8988T (cell line): ENCODE measurements around the gene AS3MT.
"Not testable (repeated sequence)": the region's sequence is repeated elsewhere in the genome, so short reads cannot be mapped to it uniquely, and the experiment has no call there.

Experiments
- DNase-seq: peaks from one replicate; pipeline ENCODE4 v3.0.0; 2011

The AS3MT gene

GRCh38 chr10:102923601-102924000 is 54.3 kb downstream of the AS3MT start:
- no peak for DNase-seq

GRCh38 chr10:102926842-102927241 is 57.6 kb downstream of the AS3MT start:
- DNase-seq, result no peak

GRCh38 chr10:102927311-102928010 is 58.2 kb downstream of the AS3MT start:
- no peak for DNase-seq

- DNase-seq, result not testable (repeated sequence)
Observed at GRCh38 chr10:102928442-102928841, 59.2 kb downstream of the AS3MT start.

- no peak for DNase-seq
Observed at GRCh38 chr10:102930720-102931119, 61.5 kb downstream of the AS3MT start.

- no peak for DNase-seq
Observed at GRCh38 chr10:102931643-102932042, 62.4 kb downstream of the AS3MT start.

- DNase-seq, result no peak
Observed at GRCh38 chr10:102935505-102935904, 66.2 kb downstream of the AS3MT start.

GRCh38 chr10:102935939-102936605 is 66.8 kb downstream of the AS3MT start:
- no peak for DNase-seq

- DNase-seq, result no peak
Observed at GRCh38 chr10:102941401-102941800, 72.1 kb downstream of the AS3MT start.

- no peak for DNase-seq
Observed at GRCh38 chr10:102945449-102945848, 76.2 kb downstream of the AS3MT start.

GRCh38 chr10:102945962-102946361 is 76.7 kb downstream of the AS3MT start:
- no peak for DNase-seq

- DNase-seq, result no peak
Observed at GRCh38 chr10:102946992-102947391, 77.7 kb downstream of the AS3MT start.

- DNase-seq, result no peak
Observed at GRCh38 chr10:102948176-102948575, 78.9 kb downstream of the AS3MT start.

GRCh38 chr10:102948786-102949185 is 79.5 kb downstream of the AS3MT start:
- DNase-seq, result no peak

GRCh38 chr10:102949916-102950315 is 80.6 kb downstream of the AS3MT start:
- DNase-seq, result no peak

- DNase-seq, result no peak
Observed at GRCh38 chr10:102951316-102951715, 82.0 kb downstream of the AS3MT start.
